K562 (cell line): ENCODE results near the gene SPEF1. TPM values are rescaled to one million over a fixed set of nuclear protein-coding genes. Genes with fewer than 3 reads are reported as not detected.

Experiments used
- ATAC-seq: fragments of 200-7000 bp; cut with Tn5 transposase; 3 replicates; pipeline ENCODE4 v1.9.1; 2020; ENCODE audit warnings: moderate library complexity
- BruUV-seq: library from RNA; stranded (reverse); fragments of 400-500 nt; replicated peaks from 2 replicates; lab custom pipeline; 2021; lab: Mats Ljungman, UMichigan
- CTCF ChIA-PET: fragments of 300-600 bp; formaldehyde crosslinking; extraction: SDS; loops from one replicate; lab custom pipeline; 2021; ENCODE audit warnings: low intra/inter-chr PET ratio; lab: Yijun Ruan, JAX
- POLR2A ChIA-PET: fragments of 300-600, 350-650 bp; sonication (Branson Sonifier 250); formaldehyde crosslinking; extraction: SDS; loops from one replicate; lab custom pipeline; 2021; ENCODE audit warnings: antibody characterized with exemption, inconsistent platforms; lab: Yijun Ruan, JAX
- DNase-seq, 4 experiments: peaks; one replicate each; pipeline versions ENCODE4 v3.0.0 to v3.0.0-alpha.2; 2011 to 2018; ENCODE audit warnings: low spot score in 3 of 4, mixed read lengths in 3 of 4; ENCODE audit errors: extremely low read depth in 1 of 4
- FAIRE-seq: peaks from 2 replicates; lab custom pipeline; 2011; peaks lifted over from hg19 to GRCh38; lab: Jason Lieb, UNC
- H2AFZ ChIP-seq: 2 replicates; pipeline ENCODE4 v1.6.0; 2011; ENCODE audit warnings: low read depth, low read length, control low read depth, inconsistent platforms
- H3K27ac ChIP-seq: fragments of 200-600 bp; 3 replicates; pipeline ENCODE4 v1.8.0; 2011; ENCODE audit warnings: low read depth, mild to moderate bottlenecking, control low read depth, inconsistent platforms, low read length, moderate library complexity, mixed read lengths; ENCODE audit errors: extremely low read depth
- H3K27me3 ChIP-seq, 2 experiments: fragments of 300-600 bp in 1 of 2; 2 replicates in 1 of 2; 3 replicates in 1 of 2; pipeline versions ENCODE4 v1.6.0 to v1.8.0; 2011; ENCODE audit warnings: inconsistent platforms in 2 of 2, low read length in 2 of 2, mild to moderate bottlenecking in 1 of 2, mixed read lengths in 1 of 2, moderate library complexity in 1 of 2; ENCODE audit not compliant: control insufficient read depth in 2 of 2, insufficient read depth in 2 of 2
- H3K36me3 ChIP-seq: fragments of 300-600 bp; 3 replicates; pipeline ENCODE4 v1.8.0; 2011; ENCODE audit warnings: mild to moderate bottlenecking, low read length, inconsistent platforms; ENCODE audit not compliant: control insufficient read depth, insufficient read depth
- H3K4me1 ChIP-seq, 2 experiments: fragments of 200-600 bp in 1 of 2; replicated peaks in 1 of 2; 2 replicates in 1 of 2; 3 replicates in 1 of 2; pipeline versions ENCODE4 v1.5.1 to v1.8.0; 2011; ENCODE audit warnings: inconsistent platforms in 2 of 2, low read length in 2 of 2, mild to moderate bottlenecking in 1 of 2, mixed read lengths in 1 of 2, moderate library complexity in 1 of 2; ENCODE audit not compliant: control insufficient read depth in 2 of 2, insufficient read depth in 2 of 2
- H3K4me2 ChIP-seq: 2 replicates; pipeline ENCODE4 v1.6.1; 2011; ENCODE audit warnings: low read length, control low read depth, inconsistent platforms, mixed read lengths; ENCODE audit not compliant: insufficient read depth
- H3K4me3 ChIP-seq: fragments of 200-600 bp; sonication (generic), shearing (Covaris generic); 2 replicates; pipeline ENCODE4 v1.5.1; 2016; ENCODE audit warnings: control low read depth, inconsistent platforms
- H3K79me2 ChIP-seq: fragments of 200-600 bp; 3 replicates; pipeline ENCODE4 v1.8.0; 2011; ENCODE audit warnings: low read length, inconsistent platforms; ENCODE audit not compliant: control insufficient read depth, insufficient read depth
- H3K9ac ChIP-seq, 2 experiments: 2 replicates each; pipeline versions ENCODE4 v1.6.0 to v1.6.1; 2011; ENCODE audit warnings: low read depth in 2 of 2, low read length in 2 of 2, control low read depth in 1 of 2, inconsistent platforms in 1 of 2, mild to moderate bottlenecking in 1 of 2, mixed read lengths in 1 of 2; ENCODE audit not compliant: insufficient read depth in 1 of 2
- H3K9me1 ChIP-seq: one replicate; pipeline ENCODE4 v1.6.0; 2011; ENCODE audit warnings: inconsistent platforms, mild to moderate bottlenecking, low read length, moderate library complexity; ENCODE audit not compliant: control insufficient read depth, insufficient read depth
- H3K9me3 ChIP-seq: replicated peaks from 2 replicates; pipeline ENCODE4 v1.5.1; 2011; ENCODE audit warnings: low read depth, low read length, inconsistent platforms; ENCODE audit not compliant: control insufficient read depth, insufficient read depth
- H4K20me1 ChIP-seq: replicated peaks from 2 replicates; pipeline ENCODE4 v1.6.1; 2011; ENCODE audit warnings: low read length, inconsistent platforms, mixed read lengths; ENCODE audit not compliant: control insufficient read depth, insufficient read depth
- ATF1 ChIP-seq, 2 experiments: fragments of 450-650 bp in 1 of 2; IDR thresholded peaks; 2 replicates each; pipeline ENCODE4 v1.6.1; 2016; ENCODE audit warnings: missing compliant biosample characterization in 1 of 2, missing genetic modification characterization in 1 of 2
- CEBPB ChIP-seq: fragments of 450-650 bp; IDR thresholded peaks from 2 replicates; pipeline ENCODE4 v1.6.1; 2016; ENCODE audit warnings: missing genetic modification characterization, missing compliant biosample characterization
- MECOM ChIP-seq: fragments of 250-450 bp; sonication (Bioruptor Pico); IDR thresholded peaks from 2 replicates; pipeline ENCODE4 v1.8.0; 2022; ENCODE audit warnings: inconsistent platforms
- NCOA6 ChIP-seq: fragments of 450-650 bp; IDR thresholded peaks from 2 replicates; pipeline ENCODE4 v1.6.1; 2017; ENCODE audit warnings: mild to moderate bottlenecking
- NFATC3 ChIP-seq: fragments of 450-650 bp; IDR thresholded peaks from 2 replicates; pipeline ENCODE4 v1.6.1; 2017; ENCODE audit warnings: mild to moderate bottlenecking
- RREB1 ChIP-seq: fragments of 250-450 bp; sonication (Bioruptor Pico); IDR thresholded peaks from 2 replicates; pipeline ENCODE4 v1.4.0; 2020
- SNIP1 ChIP-seq: fragments of 450-650 bp; IDR thresholded peaks from 2 replicates; pipeline ENCODE4 v1.7.1; 2017; ENCODE audit warnings: low read depth, mild to moderate bottlenecking
- SUPT5H ChIP-seq: fragments of 450-650 bp; IDR thresholded peaks from 2 replicates; pipeline ENCODE4 v1.6.1; 2016
- ZNF668 ChIP-seq: fragments of 250-450 bp; sonication (Bioruptor Pico); IDR thresholded peaks from 2 replicates; pipeline ENCODE4 v1.8.0; 2022; ENCODE audit warnings: mild to moderate bottlenecking, inconsistent platforms
- WGBS: fragments of 100-300 bp; shearing (Covaris generic); methylation state at CpG from one replicate; pipeline ENCODE4 v1.1.6; 2016; ENCODE audit warnings: low coverage, mixed read lengths; ENCODE audit not compliant: insufficient coverage; ENCODE audit errors: missing lambda C conversion rate; 5-methylcytosine and 5-hydroxymethylcytosine counted together
- in situ Hi-C: fragments of 300-500 bp; cut with MboI; formaldehyde crosslinking; loops from 4 replicates; pipeline ENCODE4 v1.15.0; 2018; ENCODE audit warnings: inconsistent platforms, mixed read lengths
- intact Hi-C: fragments of 100-400 bp; cut with micrococcal nuclease; formaldehyde crosslinking; loops from 2 replicates; pipeline ENCODE4 v1.14.2; 2022
- polyA plus RNA-seq, 8 experiments: library from polyadenylated mRNA; depleted of rRNA in 4 of 8; stranded (reverse) in 5 of 8; unstranded in 3 of 8; fragments of >200 nt; fragmentation: Nextera tagmentation in 2 of 8; fragmentation: Illumina TruSeq in 1 of 8; extraction: Ambion mirVana in 2 of 8; extraction: Trizol in 1 of 8; gene quantifications; 2 replicates each; pipeline versions ENCODE4 v1.2.1 to v1.2.3, GENCODE V29; 2011 to 2014; ENCODE audit warnings: inconsistent platforms in 1 of 8, missing spikeins in 1 of 8
- total RNA-seq, 7 experiments: library from RNA; depleted of rRNA in 6 of 7; stranded (reverse); fragments of >200 nt in 6 of 7; fragmentation: Illumina TruSeq in 2 of 7; extraction: Trizol in 2 of 7; gene quantifications; 2 replicates each; pipeline versions ENCODE4 v1.2.1 to v1.2.3, GENCODE V29; 2011 to 2021; ENCODE audit warnings: low replicate concordance in 1 of 7
- TF ChIP-seq, protein P1 (sequence below), 2 experiments: fragments of 450-650 bp; IDR thresholded peaks; 2 replicates each; pipeline ENCODE4 v1.6.1; 2016; ENCODE audit warnings: mild to moderate bottlenecking in 2 of 2, borderline replicate concordance in 1 of 2, low read depth in 1 of 2, moderate library complexity in 1 of 2

The SPEF1 gene
- total and polyA plus RNA-seq, 9 of the 15 experiments (the other 6 are each of a cell fraction or from before 2014, with no cell fraction given): not detected

DNA sequence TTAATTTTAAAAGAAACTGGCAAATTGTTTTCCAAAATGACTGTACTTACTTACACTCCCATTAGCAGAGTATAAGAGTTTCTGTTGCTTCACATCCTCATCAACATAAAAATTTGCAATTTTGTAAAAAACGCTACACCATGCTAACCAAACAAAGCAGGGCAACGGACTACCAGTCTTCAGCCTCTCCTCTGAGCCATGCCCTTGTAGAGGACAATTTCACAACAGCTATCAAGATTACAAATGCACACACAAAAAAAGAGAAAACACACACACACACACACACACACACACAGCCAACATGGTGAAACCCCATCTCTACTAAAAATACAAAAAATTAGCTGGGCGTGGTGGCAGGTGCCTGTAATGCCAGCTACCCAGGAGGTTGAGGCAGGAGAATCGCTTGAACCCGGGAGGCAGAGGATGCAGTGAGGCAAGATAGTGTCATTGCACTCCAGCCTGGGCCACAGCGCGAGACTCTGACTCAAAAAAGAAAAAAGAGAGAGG lies 9.6 kb downstream of the SPEF1 start:
- POLR2A ChIA-PET: no interaction called here
- H3K27me3 ChIP-seq: no peaks in the 10 kb centered on the region
- H3K4me3 ChIP-seq: no peak overlapping the region
- H3K79me2 ChIP-seq: peaks cover 10% of the 10 kb centered on the region; the same call in 2 of the 3 replicates
- CTCF ChIA-PET: no interaction called here
- H3K4me2 ChIP-seq: no peak overlapping the region
- no peaks in the 10 kb centered on the region for H3K36me3 ChIP-seq
- H3K4me1 ChIP-seq: peaks cover 5 to 24% of the 10 kb centered on the region in 2 experiments; a peak in 3 of 5 replicates
- H4K20me1 ChIP-seq: no peaks in the 10 kb centered on the region
- H3K9ac ChIP-seq: no peak overlapping the region
- WGBS: 71% methylated on average over 7 of the region's 7 CpGs
- in situ Hi-C loops: no loop called here
- FAIRE-seq (no peak), ATAC-seq (no peak), DNase-seq (no peak)
- no TSS peak for BruUV-seq
- H3K27ac ChIP-seq: no peak overlapping the region
- H3K9me1 ChIP-seq: no peaks in the 10 kb centered on the region
- H2AFZ ChIP-seq: no peak overlapping the region
- intact Hi-C loops: no loop called here
- no peaks in the 10 kb centered on the region for H3K9me3 ChIP-seq
- no peak for TF ChIP-seq MECOM (CRISPR knock-in tag)
- TF ChIP-seq, protein P1, sequence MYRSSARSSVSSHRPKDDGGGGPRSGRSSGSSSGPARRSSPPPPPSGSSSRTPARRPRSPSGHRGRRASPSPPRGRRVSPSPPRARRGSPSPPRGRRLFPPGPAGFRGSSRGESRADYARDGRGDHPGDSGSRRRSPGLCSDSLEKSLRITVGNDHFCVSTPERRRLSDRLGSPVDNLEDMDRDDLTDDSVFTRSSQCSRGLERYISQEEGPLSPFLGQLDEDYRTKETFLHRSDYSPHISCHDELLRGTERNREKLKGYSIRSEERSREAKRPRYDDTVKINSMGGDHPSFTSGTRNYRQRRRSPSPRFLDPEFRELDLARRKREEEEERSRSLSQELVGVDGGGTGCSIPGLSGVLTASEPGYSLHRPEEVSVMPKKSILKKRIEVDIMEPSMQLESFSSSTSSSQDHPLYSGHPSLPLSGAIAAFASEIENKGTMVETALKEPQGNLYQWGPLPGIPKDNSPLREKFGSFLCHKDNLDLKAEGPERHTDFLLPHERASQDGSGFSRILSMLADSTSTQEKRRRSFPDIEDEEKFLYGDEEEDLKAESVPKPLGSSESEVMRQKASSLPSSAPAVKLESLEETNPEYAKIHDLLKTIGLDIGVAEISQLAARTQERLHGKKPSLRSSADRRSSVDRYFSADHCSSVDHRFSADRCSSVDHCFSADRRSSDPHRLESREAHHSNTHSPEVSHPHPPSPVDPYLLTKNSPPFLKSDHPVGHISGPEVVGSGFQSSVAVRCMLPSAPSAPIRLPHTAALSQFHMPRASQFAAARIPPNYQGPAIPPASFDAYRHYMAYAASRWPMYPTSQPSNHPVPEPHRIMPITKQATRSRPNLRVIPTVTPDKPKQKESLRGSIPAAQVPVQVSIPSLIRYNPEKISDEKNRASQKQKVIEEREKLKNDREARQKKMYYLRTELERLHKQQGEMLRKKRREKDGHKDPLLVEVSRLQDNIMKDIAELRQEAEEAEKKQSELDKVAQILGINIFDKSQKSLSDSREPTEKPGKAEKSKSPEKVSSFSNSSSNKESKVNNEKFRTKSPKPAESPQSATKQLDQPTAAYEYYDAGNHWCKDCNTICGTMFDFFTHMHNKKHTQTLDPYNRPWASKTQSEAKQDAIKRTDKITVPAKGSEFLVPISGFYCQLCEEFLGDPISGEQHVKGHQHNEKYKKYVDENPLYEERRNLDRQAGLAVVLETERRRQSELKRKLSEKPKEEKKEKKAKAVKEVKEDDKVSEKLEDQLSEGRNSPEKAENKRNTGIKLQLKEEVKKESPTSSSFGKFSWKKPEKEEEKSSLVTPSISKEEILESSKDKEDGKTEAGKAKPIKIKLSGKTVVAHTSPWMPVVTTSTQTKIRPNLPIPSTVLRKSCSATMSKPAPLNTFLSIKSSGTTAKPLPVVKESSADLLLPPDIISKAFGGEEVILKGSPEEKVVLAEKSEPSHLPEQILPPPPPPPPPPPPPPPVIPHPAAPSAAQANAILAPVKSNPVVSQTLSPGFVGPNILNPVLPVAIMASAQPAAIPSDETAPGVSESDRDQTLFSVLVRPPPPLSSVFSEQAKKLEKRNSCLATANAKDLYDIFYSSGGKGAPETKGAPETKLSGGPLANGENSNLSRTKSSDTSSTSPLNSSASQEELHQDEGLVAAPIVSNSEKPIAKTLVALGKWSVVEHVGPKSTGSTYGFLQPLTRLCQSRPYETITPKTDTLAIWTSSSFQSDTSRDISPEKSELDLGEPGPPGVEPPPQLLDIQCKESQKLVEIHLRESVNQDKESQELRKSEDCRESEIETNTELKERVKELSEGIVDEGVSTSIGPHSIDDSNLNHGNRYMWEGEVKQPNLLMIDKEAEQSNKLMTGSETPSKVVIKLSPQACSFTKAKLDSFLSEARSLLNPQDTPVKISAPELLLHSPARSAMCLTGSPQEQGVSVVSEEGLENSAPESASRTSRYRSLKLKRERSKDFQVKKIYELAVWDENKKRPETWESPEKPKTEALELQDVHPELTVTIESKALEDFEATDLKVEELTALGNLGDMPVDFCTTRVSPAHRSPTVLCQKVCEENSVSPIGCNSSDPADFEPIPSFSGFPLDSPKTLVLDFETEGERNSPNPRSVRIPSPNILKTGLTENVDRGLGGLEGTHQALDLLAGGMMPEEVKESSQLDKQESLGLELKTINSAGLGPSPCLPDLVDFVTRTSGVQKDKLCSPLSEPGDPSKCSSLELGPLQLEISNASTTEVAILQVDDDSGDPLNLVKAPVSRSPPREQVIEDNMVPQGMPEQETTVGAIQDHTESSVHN (IDR thresholded peaks at IDR 0.05; ENCODE audit: borderline replicate concordance in 1 of 2, low read depth in 1 of 2): no peak
- no peak for TF ChIP-seq NFATC3
- TF ChIP-seq SUPT5H: no peak
- TF ChIP-seq CEBPB (tag): no peak
- TF ChIP-seq ZNF668 (CRISPR knock-in tag): no peak
- TF ChIP-seq ATF1 (CRISPR knock-in tag; IDR thresholded peaks at IDR 0.05): no peak
- TF ChIP-seq ATF1 (tag; IDR thresholded peaks at IDR 0.05): no peak
- no peak for TF ChIP-seq RREB1 (CRISPR knock-in tag)
- TF ChIP-seq NCOA6: no peak
- TF ChIP-seq SNIP1: no peak
